Stimulated activated CD4-positive, alpha-beta T cell treated with anti-CD3 and anti-CD28 coated beads, Interleukin-2, amount 100 ng/mL, for 4 hours (primary cell): ENCODE results near the gene FBXO42.
"Not testable (repeated sequence)": the region's sequence is repeated elsewhere in the genome, so short reads cannot be mapped to it uniquely, and the experiment has no call there.

Experiments used
- DNase-seq: peaks from one replicate; pipeline ENCODE4 v3.0.0-alpha.2; 2020; ENCODE audit warnings: low read depth

The FBXO42 gene

DNA sequence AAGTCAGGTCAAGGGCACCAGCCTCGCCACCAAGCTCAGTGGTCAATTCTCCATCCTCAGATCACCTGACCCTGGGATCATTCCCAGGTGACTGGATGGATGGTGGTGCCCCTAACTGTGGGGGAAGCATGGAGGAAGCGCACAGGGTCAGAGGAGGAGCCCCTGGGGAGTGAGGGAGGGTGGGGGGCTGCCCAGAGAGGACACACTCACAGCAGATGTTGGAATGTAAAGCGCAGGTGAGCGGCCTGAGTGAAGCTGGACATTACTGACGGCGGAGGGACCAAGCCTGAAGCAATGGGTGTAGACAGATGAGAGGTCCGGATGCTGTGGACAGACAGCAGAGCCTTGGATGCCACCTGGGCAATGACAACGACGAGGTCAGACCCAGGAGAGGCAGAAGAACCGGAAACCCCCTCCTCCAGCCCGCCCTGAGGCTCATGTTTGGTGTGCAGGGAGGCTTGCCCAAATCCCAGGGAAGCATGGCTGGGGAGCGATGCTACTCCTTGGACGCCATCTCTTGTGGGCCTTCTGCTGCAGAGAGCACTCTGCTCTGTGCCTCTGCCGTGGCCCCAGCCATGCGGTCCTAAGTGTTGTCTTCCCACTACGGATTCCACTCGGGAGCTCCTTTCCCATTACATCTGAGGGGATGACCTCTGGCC is 109.6 kb downstream of the FBXO42 start:
- DNase-seq: no peak

DNA sequence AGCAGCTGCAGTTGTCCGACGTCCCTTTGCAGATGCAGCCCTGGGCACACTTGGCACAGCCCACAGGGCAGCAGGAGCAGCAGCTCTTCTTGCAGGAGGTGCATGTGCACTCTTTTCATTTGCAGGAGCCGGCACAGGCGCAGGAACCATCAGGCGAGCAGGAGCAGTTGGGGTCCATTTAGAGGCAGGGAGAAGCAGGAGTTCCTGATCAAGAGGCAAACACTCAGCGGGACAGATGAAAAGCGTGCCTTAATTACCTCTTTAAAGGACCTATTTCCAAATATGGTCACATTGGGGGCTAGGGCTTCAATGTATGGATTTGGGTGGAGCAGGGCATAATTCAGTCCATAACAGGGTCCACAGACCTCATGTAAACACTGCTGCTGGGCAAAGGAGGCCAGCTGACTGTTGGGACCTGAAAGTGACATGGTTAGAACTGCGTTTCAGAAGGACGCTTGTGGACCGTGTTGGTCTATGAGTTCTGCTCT is 111.0 kb downstream of the FBXO42 start:
- no peak for DNase-seq

DNA sequence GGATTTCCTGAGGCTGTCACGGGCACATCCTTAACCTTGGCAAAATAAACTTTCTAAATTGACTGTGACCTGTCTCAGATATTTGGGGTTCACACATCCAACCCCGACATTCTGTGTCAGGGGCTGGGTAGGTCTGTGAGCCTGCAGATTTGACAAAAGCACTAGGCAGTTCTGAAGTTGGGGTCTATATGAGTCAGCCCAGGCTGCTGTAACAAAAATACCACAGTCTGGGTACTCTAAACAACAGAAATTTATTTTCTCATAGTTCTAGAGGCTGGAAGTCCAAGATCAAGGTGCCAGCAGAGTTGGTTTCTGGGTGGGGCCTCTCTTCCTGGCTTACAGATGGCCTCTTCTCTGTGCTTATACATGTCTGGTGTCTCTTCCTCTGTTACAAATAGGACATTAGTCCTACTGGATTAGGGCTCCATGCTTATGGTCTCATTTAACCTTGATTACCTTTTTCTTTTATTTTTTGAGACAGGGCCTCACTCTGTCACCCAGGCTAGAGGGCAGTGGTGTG is 112.2 kb downstream of the FBXO42 start:
- DNase-seq: no peak

DNA sequence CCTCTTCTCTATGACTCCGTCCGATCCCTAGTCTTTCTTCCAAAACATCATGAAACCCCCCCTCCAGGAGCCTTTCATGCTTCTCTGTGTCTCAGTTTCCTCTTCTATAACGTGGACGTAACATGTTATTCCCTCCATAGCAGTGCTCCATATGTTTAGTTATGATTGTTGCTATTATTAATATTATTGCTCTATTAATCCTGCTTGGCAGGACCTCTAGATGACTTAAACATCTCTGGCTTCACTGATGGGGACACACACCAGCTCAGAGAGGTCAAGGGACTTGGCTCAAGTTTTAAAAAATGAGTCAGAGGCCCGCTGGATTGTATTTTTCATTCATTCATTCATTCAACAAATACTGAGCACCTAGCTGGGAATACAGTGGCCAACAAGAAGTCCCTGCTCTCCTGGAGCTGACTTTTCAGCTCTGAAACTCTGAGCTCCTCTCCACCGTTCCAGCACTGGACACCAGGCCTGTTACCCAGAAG is 114.9 kb downstream of the FBXO42 start:
- no peak for DNase-seq

DNA sequence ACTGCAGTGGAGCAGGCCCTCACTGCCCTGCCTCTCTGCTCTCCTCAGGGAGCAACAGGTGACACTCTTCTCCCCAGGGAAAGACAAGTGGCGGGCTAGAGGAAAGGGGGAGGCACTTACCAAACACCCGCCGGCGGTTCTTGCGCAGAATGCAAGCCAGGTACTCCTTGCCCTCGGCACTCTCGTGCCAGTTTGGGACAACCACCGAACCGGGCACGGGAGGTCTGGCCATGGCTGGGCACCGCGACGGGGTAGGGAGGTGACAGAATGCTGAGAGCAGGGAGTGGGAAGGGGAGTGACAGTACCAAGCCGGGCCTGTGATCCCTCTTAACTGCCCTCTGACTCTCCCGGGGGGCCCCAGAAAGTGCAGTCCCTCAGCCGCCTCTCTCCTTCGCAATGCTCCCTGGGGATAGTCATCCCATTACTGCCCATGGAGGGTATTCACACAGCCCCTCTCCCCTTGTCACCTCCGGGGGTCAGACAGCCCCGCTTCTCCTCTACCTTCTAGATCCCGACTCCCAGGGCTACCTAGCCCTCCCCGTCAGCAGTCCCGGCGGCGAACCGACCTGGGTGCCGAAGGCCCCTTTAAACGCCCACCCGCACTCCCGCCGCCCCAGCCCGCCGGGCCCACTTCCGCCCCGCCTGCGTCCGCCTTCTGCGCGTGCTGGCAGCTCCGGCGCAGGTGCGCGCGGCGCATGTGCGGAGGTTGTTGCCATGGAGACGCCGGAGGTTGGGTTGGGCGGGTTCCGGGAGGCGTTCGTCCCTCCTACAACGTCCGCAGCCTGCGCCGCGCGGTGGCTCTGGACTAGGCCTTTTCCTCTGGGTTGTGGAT is 115.6 kb downstream of the FBXO42 start, which contains the start of gene CPLANE2:
Gene CPLANE2 (minus strand): TSS at position 673 of the 832 bp plus-strand sequence. CDS start 441 bp downstream, at position 232.
- peak; percentile 96 for DNase-seq

DNA sequence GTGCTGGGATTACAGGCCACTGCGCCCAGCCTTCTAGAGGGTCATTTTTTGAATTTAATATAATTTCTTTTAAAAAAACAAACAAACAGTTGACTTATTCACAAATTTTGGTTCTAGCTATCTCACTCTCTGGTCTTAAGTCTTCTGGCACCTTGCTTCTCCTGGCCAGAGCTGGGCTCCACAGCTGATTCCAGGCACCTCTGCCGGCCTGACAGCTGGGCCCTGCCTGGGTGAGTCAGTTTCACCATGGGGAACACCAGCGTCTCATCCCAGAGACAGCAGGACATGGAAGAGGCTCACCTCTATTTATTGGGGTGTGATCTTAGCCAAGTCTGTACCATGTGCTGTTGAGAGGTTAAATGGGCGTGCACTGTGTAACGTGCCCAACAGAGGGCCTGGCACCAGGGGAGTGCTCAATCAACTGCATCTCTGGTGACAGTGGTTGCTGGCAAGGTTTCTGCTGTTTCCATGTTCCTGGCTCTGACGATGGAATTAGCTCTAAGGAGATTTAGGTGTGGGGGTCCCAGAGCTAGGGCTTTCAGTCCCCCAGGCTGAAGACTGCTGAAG is 116.3 kb downstream of the FBXO42 start:
- peak; percentile 42 for DNase-seq

DNA sequence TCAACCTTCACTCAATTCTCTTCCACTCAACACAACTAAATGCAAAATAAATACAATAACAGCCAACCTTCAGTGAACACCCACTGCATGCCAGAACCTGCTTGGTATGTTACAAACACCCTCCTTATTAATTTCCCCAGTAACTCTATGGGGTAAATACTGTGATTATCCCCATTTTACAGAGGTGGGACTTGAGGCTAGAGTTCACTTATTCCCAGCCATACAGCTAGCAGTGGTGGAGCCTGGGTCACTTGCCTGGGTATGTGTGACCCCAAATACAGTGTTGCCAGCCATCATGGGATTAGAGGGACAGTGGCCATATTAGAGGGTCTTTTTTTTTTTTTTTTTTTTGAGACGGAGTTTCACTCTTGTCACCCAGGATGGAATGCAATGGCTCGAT is 116.9 kb downstream of the FBXO42 start:
- DNase-seq: no peak

DNA sequence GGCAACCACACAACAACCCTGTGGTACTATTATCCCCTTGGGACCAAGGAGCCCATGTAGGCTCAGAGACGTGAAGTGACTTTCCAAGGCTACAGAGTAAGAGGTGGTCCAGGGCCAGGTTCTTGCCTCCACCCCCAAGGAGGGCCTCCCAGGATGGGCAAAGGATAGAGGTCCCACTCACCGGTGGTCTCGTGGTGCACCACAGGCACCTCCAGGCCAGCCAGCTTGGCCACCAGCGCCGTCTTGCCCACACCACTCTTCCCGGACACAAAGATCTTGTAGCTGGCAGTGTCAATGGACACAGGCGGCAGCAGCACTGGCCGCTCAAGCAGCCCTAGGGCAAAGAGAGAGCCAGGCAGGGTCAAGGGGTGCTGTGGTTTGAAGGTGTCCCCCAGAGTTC is 118.8 kb downstream of the FBXO42 start:
- DNase-seq: no peak

DNA sequence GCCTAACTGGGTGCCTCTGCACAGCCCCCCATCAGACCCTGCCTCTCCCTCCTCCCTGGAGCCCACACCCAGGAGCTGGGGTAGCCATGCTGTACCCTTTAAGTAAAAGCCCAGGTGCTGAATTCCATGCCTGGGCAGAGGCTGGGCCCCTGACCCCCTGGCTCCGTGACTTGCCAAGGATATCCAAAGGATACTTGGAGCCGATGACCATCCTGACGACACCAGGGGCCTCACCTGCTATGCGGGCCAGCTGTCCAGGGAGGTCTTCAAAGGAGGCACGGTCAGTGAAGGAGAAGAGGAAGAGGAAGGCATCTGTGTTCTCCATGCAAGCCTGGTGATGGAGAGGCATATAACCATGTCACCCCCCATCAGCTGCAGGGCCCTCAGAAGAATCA is 120.0 kb downstream of the FBXO42 start:
- no peak for DNase-seq

DNA sequence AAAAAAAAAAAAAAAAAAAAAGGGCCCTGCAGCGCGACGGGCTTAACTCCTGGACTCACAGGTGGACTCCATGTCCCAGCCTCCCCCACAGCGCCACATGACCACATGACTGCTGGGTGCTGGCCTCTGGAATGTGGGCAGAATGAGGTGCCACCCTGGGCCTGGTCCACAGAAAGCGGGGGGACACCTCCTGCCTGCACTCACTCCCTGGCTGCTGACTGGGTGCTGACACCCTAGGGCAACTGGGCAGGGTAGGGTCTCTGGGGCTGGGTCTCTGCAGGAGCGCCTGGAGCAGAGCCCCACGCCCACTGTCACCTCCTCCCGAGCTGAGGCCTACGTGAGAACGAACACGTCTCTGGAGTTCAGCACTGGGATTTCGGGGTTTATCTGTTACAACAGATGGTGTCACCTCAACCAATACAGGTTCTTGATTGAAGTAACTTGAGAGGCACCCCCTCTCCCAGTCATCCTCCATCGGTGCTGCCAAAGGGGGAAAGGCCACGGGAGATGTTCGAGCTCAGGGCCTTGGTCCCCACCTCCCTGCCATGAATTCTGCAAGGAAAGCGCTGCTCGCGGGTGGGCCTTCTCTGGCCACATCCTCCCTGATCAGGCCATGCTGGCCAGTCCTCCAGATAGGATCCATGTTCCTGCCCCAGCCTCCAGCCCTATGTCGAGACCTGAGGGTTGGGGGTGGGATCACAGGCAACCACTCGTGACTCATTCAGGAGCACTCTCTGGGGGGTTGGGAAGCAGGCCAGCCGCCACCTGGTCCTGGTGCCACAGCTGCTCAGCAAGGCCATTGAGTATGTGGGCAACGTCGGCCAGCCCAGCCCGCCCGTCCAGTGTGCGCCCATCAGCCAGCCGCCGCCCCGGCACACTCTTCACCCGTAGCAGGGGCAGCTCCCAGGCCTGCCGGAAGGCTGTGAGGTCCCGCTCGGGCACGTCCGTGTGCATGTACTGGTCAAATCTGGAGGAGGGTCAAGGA is 120.7 kb downstream of the FBXO42 start:
- no peak for DNase-seq

DNA sequence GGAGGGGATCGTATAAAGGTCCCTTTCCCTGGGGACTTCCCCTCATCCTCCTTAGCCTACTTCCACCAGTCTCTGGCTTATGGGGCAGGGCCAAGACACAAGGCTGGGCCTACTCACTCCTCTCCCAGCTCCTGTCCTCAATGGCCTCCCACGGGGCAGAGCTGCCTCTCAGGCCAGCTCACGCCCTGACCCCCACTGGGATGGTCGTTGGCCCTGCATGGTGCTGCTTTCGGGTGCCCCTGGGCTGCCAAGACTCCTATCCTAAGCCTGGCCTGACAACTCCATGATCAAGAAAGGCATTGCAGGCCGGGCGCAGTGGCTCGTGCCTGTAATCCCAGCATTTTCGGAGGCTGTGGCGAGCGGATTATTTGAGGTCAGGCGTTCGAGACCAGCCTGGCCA is 121.5 kb downstream of the FBXO42 start:
- no peak for DNase-seq

DNA sequence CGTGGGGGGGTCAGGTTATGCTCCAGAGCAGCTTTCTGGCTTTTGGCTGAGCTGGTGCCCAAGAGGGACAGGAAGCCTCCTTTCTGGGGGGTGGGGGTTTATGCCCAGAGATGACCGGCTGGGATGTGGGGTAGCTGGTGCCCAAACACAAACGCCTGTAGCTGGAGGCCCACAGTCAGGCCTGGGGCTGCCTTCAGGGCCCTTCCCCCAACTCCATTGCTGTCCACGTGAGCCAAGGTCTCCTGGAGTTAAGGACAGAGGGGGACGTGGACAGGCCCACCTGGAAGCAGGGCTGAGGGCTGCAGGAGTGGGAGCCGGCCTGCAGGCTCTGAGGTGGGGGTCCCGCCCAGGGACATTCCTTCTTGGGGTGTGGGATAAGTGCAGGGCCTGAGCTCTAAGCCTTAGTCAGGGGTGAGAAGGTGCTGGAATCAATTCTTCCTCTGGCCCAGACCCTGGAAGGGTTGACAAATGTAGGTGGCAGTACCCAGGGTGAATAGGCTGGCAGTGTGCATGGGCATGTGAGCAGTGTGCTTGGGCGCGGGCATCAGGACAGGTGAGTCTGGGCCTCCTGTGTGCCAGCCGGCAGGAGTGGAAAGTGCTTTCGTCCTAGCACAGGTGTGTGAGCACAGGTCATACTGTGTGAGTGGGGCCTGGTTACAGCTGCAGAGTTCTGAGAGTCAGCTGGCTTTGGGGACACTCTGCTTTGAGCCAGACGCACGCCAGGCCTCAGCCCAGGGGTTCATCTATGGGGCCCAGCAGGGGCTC is 122.1 kb downstream of the FBXO42 start:
- DNase-seq: no peak

DNA sequence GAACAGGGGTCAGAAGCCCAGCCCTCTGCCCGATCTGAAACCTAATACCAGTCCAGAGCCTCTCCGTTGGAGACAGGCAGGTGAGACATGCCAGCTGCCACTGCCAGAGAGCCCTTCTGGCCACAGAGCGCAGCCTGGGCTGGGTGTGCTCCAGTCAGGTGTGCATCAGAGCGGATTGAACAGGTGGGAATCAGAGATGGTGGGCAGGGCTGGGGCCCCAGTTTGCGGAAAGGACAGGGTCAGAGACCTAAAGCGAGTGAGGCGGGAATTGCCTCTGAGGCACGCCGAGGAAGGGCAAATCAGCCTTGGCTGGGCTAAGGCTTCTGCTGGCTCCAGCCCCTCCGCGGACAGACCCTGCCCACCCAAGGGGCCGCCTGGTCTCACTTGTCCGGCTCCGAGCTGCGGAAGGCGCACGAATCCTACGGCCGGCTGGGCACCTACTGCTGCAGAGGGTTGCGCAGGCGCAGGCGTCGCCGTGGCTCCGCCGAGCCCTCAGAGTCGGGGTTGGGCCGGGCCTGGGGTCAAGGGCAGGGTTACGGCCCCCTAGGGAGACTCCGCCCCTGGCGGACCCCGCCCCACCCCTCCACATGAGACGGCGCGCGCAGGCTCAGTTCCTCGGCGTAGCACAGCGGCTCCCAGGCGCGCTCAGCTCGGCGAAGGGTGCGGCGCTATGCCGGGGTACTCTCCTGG is 125.6 kb downstream of the FBXO42 start:
- no peak for DNase-seq

DNA sequence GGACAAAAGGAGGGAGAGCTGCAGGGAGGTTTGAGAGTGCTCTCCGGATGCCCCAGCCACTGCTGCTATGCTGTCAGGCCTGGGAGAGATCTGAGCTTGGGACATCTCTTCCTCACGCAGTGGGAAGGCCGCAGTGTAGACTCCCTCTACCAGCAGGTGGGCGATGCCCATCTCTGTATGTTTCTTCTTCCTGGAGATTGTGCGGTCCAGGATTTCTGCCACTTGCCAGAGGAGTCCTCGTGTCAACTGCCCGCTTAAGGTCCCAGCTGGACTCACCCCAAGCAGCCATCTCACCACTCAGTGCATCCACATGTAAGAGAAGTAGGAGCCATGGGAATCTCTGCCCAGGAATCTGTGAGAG is 126.2 kb downstream of the FBXO42 start:
- no peak for DNase-seq

DNA sequence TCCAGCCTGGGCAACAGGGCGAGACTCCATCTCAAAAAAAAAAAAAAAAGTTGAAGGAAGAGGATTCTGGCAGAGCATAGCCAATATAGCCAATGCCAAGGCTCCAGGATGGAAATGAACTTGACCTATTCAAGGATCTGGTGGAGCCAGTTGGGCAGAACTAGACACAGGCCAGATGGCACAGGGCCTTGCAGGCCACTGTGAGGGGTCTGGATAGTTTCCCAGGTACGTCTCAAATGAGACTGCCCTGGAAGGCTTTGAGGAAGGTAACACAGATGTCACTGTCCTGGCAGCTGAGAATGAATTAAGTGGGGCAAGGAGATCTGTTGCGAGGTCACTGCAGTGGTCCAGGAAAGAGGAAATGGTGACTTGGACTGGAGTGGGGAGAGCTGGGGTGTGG is 127.8 kb downstream of the FBXO42 start:
- no peak for DNase-seq

DNA sequence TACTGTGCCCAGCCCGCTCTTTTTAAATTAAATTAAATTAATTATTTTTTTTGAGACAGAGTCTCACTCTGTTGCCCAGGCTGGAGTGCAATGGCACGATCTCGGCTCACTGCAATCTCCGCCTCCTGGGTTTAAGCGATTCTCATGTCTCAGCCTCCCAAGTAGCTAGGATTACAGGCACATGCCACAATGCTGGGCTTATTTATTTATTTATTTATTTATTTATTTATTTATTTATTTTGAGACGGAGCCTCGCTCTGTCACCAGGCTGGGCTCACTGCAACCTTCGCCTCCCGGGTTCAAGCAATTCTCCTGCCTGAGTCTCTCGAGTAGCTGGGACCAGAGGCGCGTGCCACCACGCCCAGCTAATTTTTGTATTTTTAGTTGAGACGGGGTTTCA is 129.6 kb downstream of the FBXO42 start:
- DNase-seq: not testable (repeated sequence)

DNA sequence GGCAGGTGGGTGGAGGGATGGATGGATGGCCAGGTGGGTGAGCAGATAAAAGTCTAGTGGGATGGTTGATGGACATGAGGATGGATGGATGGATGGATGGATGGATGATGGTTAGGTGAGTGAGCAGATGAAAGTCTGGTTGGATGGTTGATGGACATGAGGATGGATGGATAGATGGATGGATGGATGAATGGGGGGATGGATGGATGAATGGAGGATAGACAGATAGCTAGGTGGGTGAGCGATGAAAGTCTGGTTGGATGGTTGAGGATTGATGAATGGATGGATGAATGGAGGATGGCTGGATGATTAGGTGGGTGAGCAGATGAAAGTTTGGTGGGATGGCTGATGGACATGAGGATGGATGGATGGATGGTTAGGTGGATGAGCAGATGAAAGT is 130.8 kb downstream of the FBXO42 start:
- DNase-seq: no peak

DNA sequence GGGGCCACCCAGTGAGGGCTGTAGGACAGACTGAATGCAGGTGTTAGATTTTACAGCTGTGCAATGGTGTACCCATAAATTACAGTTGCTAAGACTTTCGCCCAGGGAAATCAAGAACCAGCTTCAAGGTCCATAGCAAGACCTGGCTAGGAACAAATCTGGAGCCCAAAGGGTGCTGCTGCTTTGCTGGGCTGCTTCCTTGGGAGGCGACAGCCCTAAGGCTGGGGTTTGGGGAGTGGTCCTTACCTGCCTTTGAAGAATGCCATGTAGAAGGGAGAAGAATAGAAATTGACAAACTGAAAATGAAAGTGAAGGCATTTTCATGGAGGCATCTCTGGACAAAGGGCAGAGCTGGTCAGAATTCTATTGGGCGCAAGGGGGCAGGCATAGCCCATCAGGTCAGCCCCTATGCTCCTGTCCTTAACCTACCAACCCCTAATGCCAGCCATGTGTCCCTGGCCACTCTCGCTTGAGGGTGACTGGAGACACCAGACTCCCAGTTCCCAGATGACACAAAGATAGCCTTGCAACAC is 132.2 kb downstream of the FBXO42 start:
- DNase-seq: no peak

DNA sequence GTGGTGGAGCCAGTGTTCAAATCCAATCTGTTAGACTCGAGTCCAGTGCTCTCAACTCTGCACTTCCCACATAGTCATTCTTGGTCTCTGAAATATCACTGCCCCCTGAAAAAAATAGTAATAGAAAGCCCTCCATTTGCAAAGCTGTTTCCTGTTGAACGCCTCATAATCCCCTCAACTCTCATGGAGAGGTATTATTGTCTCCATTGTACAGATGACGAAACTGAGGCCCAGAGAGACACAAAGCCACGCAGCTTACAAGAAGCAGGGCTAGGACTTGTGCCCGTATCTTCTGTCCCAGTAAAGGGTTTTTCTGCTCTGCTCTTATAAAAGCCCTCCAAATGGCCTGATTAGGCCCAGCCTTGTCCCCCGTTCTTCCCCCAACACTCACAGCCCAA is 133.6 kb downstream of the FBXO42 start:
- DNase-seq: no peak
